GM10248 (cell line): ENCODE data around the gene GABBR2.

ENCODE experiments used
- CTCF ChIA-PET: fragments of 300-600 bp; sonication (Branson Sonifier 250); formaldehyde crosslinking; extraction: SDS; loops from one replicate; lab custom pipeline; 2021; ENCODE audit warnings: antibody characterized with exemption; lab: Yijun Ruan, JAX
- POLR2A ChIA-PET: fragments of 350-650 bp; sonication (Branson Sonifier 250); formaldehyde crosslinking; extraction: SDS; loops from one replicate; lab custom pipeline; 2020; ENCODE audit warnings: antibody characterized with exemption; lab: Yijun Ruan, JAX
- DNase-seq: peaks from one replicate; pipeline ENCODE4 v3.0.0; 2012; ENCODE audit errors: extremely low spot score
- CTCF ChIP-seq: IDR thresholded peaks from 2 replicates; pipeline ENCODE4 v1.5.1; 2012; ENCODE audit warnings: mild to moderate bottlenecking, low read depth; ENCODE audit errors: extremely low read depth, missing control alignments, control extremely low read depth

GABBR2 gene

GRCh38 chr9:98383758-98384157 is 325.0 kb downstream of the GABBR2 start:
- DNase-seq = no peak
- no peak for TF ChIP-seq CTCF
- ChIA-PET POLR2A (no interaction called here), CTCF (interaction anchor here (0.8 kb wide), 1 partner anchor 392 kb away, joined by 3 read pairs; no protein-coding TSS in a partner anchor)

GRCh38 chr9:98381311-98382103 is 327.2 kb downstream of the GABBR2 start:
- CTCF ChIA-PET = interaction anchor here (0.8 to 1.3 kb wide), 2 partner anchors 10 to 18 kb away, joined by 3 read pairs; no protein-coding TSS in a partner anchor
- TF ChIP-seq CTCF = no peak
- DNase-seq = peak; percentile 57
- POLR2A ChIA-PET = no interaction called here

GRCh38 chr9:98380065-98380681 is 328.6 kb downstream of the GABBR2 start:
- ChIA-PET CTCF (interaction anchor here (1.2 to 1.4 kb wide), 2 partner anchors 11 to 157 kb away, joined by 3 read pairs; no protein-coding TSS in a partner anchor), POLR2A (no interaction called here)
- DNase-seq = peak; percentile 46
- no peak for TF ChIP-seq CTCF

GRCh38 chr9:98379572-98379971 is 329.2 kb downstream of the GABBR2 start:
- no peak for TF ChIP-seq CTCF

GRCh38 chr9:98378794-98379193 is 329.9 kb downstream of the GABBR2 start:
- CTCF ChIA-PET = interaction anchor here (0.8 to 1.4 kb wide), 3 partner anchors 10 to 158 kb away, joined by 3 read pairs; no protein-coding TSS in a partner anchor
- POLR2A ChIA-PET = no interaction called here
- DNase-seq = no peak
- TF ChIP-seq CTCF = no peak

More at GRCh38 chr9:98379572-98379971, 329.2 kb downstream of the GABBR2 start:
- ChIA-PET CTCF (interaction anchor here (0.8 to 1.4 kb wide), 3 partner anchors 11 to 157 kb away, joined by 3 read pairs; no protein-coding TSS in a partner anchor), POLR2A (no interaction called here)
- DNase-seq = no peak

- ChIA-PET CTCF (no interaction called here), POLR2A (no interaction called here)
- no peak for TF ChIP-seq CTCF
- DNase-seq = no peak
These were observed 330.4 kb downstream of the GABBR2 start for GRCh38 chr9:98378206-98378780.
